Dermis microvascular lymphatic vessel endothelial cell (primary cell): Measurements from ENCODE around the gene EPB41L4A. TPM values are rescaled to one million over a fixed set of nuclear protein-coding genes. Genes with fewer than 3 reads are reported as not detected.

Experiments
- DNase-seq, 2 donors: peaks; one replicate each; pipeline versions ENCODE4 v3.0.0 to v3.0.0-alpha.2; 2010; ENCODE audit warnings: low read depth in 2 of 2
- total RNA-seq: library from RNA; depleted of rRNA; stranded (reverse); fragments of >200 nt; gene quantifications from 2 replicates; pipeline ENCODE4 v1.2.1, GENCODE V29; 2014

The EPB41L4A gene
- total RNA-seq, 1 donor from 2014 or later: 17.8 TPM

DNA sequence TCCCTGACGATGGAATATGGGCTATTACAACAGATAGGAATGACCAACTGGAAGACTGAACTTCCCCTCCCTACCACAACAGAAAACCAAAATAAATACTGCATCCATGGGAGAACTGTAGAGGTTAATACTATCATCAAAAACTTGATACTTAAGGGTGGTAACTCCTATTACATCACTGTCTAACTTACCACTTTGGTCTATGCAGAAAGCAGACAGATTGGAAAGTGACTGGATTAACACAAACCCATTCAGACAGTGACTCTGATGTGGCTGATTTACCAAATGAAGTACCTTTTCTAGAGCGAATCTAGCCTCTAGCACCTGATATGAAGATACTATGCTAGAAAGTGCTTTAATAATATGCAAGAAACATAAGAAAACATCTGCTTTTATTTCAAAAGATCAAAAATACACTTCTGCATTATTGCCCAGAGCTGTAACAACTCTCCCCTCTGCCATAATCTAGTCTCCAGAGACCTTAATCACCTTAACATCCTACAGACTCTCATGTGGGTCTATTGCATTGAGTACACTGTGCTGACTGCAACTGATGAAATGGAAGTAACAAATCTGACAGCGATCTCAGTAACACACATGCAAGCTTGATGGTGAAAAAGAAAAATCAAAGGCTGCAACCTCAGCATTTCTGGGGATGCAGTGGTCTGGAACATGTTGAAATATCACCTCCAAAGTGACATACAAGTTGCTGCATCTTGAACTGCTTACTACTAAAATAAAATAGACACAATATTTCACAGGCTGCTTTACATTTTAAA, 62.7 kb downstream of the EPB41L4A start:
- DNase-seq: no peak

DNA sequence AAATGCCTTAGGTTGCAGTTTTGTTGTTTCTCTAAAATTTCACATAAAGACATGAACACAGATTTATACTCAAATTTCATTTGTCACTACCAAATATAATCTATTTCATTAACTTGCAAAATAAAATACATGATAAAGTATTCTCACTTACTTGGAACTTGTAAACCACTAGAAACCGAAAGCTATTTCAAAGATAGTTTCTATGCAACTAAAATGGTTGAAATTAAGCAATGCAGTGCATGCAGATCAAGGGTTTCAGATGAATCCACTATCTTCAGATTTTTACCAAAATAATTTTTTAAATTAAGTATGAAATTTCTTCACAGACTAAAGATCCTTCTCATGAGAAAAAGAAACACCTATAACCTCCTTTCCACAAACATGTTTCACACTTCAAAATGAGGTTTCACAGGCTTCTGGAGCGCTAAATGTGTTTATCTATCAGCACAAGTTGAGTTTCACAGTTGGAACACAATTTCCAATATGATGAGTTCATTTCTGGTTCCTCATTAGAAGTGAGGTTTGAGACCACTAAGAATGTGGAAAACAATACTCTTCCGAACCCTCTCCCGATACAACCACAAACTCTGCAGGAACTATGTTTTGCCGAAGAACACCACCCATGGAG, 63.9 kb downstream of the EPB41L4A start:
- DNase-seq: no peak

DNA sequence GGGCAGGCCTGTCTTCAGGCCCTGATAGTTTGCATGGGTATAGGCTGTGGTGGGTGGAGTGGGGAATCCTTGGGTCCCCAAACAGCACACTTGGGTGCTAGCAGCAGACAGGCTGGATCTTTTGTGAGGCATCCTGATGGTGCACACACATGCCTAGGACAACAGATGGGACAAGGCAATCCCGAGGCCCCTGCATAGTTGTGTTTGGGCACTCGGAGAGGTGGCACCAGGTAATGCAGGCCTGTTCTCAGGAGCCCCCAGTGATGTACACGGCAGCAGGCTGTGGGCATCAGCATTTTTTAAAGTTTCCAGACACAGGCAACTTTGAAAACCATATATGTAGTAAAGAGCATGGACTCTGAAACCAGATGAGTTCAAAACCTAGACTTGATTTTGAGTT, 65.4 kb downstream of the EPB41L4A start:
- DNase-seq: no peak

DNA sequence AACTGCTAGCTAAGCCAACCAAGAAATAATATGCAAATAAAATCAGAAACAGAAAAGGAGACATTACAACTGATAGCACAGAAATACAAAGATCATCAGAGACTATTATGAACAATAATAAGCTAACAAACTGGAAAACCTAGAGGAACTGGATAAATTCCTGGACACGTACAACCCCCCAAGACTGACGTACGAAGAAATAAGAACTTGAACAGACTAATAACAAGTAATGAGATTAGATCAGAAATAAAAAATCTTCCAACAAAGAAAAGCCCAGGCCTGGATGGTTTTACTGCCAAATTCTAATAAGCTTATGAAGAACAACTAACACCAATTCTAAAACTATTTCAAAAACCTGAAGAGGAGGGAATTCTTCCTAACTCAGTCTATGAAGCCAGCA, 67.9 kb downstream of the EPB41L4A start:
- no peak for DNase-seq

DNA sequence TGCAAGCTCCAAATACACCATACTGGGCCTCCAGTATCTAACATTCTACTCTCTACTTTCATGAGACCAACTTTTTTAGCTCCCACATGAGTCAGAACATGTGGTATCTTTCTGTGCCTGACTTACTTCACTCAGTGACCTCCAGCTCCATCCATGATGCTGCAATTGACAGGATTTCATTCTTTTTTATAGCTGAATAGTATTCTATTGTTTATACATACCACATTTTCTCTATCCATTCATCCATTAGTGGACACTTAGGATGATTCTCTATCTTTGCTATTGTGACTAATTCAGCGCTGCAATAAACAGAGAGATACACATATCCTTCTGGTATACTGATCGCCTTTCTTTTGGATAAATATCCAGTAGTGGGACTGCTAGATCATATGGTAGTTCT, 68.5 kb downstream of the EPB41L4A start:
- DNase-seq: no peak

DNA sequence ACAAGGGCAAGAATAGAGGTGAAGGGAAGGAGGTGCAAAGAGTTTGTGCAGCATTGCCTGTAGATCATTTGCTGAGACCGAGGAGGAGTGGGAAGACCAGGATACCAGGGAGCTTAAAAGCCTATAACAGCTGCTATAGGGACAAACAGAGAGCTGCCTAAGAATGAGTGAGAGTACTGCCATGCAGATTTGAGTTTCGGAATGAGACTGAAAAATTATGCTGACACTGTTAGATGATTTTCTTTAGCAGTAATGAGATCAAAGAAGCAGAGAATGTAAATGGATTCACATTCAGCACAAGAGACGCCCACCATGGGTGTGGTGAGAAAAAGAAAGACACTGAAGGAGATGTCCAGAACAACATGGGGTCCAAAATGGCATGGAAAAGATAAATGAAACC, 69.7 kb downstream of the EPB41L4A start:
- no peak for DNase-seq

DNA sequence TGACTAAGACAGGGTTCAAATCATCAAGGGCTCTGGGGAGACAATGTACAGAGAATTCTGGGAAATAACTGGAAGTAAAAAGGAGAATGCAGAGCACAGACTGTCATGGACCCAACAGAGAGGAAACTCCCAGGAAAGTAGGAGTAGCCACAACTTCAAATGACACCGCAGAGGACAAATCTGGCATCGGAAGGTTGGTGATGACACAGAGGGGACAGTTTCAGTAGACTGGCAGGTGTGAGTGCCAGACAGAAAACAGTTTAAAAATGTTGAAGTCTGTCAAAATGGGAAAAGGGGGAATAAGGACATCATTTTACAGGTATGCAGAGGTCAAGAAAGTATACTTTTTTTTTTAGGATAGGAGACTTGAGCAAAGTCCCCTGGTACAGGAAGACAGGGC, 70.2 kb downstream of the EPB41L4A start:
- DNase-seq: no peak

DNA sequence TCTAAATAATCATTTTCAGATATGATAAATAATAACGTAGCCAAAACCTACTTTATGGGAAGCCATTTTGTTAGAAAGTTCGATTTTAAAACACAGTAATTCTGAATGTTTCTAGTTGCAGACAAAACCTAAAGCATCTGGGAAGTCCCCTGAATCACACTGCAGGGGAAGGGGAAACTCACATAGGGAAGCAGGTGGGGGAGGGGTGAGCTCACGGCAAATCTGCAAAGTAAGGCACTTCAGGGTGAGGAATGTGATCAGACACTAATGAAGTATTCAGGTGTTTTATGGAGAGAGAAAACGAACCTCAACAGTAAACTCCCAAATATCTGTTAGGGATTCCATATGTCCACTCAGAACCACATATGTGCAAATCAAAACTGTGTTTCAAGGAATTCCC, 70.7 kb downstream of the EPB41L4A start:
- DNase-seq: no peak

DNA sequence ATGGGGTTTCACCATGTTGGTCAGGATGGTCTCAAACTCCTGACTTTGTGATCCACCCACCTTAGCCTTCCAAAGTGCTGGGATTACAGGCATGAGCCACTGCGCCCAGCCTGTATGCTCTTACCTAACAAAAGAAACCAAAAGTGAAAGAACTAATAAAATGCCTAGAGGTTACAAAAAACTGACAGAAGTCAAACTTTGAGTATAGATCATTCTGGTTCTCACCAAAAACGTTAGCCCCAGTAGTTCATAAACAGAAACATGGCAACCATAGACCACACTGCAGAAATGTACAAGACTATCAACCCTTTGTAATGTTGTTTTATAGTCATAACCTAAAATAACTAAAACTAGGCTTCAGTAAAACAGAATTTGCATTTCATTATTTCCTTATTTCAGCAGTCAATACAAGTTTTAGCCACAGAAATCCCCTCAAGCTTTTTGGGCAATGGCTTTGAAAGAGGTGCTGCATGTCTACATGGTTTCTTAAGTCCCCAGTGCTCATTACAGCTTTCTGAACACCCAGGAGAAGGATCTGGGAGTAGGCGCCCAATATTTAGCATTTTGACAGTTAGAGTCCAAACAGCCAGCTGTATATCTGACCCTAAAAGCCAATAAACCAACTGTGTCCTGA, 72.5 kb downstream of the EPB41L4A start:
- DNase-seq: no peak

DNA sequence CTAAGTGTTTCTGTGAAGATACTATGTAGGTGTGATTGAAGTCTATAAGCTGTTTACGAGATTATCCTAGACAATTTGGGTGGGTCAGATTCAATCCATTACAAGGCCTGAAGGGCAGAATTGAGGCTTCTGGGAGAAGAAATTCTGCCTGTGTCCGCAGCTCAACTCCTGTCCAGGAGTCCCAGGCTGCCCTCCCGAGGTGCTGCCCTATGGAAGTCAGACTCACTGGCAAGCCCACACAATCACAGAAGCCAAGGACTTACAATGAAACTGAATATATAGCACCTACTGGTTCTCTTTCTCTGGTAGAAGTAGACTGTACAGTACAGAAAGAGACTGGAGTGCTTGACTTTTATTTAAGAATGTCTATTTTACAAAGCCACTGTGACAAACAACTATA, 74.5 kb downstream of the EPB41L4A start:
- no peak for DNase-seq

DNA sequence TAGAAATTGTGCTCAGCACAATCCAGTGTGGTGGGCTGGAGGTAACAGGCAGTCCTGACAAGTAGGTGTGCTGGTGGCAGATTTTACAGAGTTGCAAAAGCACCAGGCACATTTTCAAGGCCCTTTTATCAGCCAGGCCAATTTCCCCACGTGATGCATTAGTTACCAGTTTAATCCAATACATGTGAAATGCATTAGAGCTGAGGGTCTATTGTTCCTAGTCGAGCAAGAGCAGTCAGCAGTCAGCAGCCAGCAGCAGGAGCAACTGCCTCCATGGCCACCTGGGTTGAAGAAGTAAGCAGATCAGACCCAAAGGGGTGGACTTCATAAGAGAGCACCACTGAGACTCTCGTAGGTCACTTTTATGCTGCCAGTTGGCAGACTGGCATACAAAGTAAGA, 76.7 kb downstream of the EPB41L4A start:
- no peak for DNase-seq

DNA sequence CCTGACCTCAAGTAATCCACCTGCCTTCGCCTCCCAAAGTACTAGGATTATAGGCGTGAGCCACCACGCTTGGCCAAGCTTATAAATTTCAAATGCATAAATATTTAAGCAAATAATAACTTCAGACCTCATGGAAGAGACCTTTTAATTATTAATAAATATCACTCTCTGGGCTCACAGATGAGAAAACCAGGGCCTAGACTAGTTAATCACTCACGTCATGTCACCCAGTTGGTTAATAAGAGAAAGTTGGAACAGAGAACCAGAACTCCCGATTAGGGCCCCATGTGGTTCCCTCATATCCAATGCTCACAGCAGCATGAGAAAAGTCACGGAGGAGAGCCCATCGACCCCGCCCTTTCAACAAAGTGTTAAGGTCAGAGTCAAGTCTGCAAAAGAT, 79.3 kb downstream of the EPB41L4A start:
- DNase-seq: no peak

DNA sequence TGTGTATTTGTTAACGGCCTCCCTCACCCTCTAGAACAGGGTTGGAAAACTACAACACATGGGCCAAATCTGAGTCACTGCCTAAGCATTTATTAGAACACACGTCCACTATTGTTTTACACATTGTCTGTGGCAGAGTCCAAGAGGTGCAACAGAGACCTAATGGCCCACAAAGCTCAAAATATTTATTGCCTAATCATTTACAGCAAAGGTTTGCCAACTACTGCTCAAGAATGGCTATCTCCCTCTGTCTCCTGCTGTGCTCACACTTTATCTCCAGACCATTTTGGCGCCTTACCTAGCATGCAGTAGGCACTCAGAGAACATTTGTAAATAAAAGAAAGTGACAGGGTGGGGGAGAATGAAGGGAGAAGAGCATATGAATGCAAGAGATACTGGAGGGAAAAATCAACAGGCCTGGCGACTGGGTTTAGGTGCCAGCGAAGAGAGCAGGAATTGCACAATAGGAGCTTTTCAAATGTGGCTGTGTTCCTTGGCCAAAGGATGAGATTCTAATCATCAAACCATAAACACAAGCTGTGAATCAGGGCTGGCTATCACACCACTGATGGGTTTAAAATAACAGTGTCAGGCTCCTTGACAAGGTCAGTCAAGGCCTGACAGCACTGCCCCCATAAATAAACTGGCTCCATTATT, 80.3 kb downstream of the EPB41L4A start:
- peak; percentile 93 to 95 for DNase-seq

DNA sequence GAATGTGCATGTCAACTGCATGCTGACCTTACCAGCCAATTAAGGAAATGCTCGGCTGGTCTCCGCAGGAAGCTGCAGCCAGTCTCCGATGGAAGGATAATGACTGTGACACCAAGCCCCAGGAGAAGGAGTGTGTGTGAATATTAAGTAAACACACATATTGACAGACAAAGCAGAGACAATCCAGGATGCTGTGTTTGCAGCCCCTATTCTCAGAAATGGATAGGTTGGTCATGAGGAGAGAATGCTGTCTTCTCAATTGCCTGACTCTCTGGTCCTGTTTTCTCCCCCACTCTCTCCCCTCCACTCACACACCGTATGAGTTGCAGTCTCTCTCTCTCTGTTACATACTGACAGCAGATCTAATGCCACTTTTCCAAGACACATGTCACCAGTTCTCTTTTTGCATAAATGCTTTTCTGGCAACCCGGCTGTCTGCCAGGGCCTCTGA, 85.7 kb downstream of the EPB41L4A start:
- peak in 1 of 2 donors; percentile 40 for DNase-seq

DNA sequence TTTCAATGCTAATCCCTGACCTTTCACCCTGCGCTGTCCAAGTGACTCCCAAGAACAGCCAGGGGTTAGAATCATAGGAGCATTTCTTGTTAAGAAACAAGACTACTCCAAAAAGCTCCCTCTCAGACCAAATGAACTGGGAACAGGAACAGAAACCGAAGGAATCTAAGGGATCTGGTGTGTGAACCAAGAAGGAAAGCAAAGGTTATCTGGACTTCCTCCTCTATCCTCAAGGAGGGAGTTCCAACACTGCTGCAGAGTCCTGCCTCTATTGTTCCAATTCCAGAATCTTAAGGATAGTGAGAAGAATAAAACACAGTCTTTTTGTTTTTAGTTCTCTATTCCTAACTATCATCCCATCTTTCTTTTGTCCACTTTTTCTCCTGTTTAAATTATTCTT, 87.2 kb downstream of the EPB41L4A start:
- DNase-seq: peak in 1 of 2 donors; percentile 37

DNA sequence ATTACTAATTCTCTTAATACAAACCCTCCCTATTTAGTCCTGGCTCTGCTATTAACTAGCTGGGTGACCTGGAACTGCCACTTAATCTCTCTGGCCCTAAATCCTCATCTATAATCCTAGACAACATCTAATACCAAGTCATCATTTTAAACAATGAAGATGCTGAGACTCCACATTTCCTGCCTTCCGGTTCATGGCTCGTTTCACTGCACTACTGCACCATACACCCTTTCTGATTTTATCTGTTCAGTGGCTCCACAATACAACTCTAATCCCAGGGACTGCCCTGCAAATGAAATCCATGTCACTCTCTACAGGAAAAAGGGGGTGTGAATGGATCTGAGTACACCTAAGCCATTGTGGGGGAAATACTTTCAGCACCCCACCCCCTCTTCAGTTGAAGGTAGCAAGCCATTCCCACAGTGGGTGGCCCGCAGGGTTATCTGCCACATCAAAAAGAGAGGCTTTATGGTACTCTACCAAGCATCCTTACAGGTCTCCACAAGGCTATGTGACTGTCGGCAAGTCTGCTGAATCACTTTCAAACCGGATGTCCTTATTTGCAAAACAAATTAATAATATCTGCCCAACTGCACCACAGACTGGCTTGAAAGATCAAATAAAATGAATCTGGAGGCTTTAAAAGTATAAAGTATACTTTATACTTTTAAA, 89.5 kb downstream of the EPB41L4A start:
- peak in 1 of 2 donors; percentile 52 for DNase-seq

DNA sequence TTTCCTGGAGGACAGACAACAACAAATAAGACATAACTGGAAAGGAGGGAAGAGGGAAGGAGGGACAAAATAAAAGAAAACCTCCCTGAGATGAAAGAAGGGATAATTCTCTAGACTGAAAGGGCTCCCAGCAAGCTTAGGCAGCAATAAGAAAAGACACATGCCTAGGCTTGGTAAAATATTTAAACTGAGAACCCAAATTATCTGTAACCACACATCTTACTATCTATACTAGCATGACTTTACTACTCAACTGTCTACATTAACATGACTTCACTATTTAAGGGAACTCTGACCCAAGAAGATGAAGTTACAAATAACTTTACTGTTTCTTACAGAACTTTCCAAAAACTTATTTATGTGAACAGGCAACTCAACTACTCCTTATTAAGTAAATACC, 95.9 kb downstream of the EPB41L4A start:
- DNase-seq: no peak

DNA sequence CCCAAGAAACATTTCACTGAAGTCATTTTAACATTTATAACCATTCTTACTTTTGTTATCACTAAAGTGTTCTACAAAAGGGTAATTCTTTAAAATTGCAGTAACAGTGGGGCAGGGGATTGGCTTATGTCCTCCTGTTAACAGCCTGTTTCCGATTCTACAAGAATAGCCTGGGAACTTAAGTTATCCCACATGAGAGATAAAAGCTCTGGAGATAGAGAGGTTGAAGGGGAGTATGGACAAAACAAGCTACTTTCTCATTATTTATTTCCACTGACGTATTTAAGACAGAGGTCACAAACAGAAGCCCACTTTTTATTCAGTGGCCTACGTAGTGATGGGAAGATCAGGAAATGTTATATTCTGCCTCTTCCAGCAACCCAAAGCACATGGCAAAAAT, 98.7 kb downstream of the EPB41L4A start:
- no peak for DNase-seq

DNA sequence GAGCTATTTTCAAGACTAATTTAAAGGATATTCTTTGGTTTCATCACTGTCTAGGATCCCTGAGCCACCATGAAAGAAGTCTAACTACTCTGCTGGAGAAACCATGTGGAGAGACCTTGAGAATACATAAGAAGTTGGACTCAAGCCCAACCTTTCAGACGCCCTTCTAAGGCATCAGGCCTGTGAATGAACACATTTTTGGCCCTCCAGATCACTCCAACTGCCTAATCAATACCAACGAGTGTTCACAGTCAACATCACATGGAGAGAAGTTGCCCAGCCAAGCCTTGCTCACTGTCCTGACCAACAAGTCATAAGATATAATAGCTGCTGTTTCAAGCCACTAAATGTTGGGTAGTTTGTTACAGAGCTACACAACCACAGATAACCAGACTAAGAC, 100.7 kb downstream of the EPB41L4A start:
- DNase-seq: no peak

DNA sequence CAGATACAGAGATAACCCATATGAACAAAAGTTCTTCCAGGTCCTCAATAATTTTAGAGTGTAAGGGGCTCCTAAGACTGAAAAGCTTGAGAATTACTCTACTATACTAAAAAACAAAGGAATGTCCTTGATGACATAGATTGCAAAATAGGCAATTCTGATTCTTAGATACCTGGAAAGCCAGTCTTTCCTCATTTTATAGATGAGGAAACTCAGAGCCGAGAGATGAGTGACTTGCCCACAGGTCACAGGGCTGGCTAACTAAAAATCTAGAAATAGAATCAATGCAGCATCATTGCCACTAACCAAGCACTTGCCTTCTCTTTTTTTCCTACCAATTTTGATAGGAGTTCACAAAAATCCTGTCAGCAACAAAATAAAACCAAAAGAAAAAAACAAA, 101.2 kb downstream of the EPB41L4A start:
- no peak for DNase-seq

DNA sequence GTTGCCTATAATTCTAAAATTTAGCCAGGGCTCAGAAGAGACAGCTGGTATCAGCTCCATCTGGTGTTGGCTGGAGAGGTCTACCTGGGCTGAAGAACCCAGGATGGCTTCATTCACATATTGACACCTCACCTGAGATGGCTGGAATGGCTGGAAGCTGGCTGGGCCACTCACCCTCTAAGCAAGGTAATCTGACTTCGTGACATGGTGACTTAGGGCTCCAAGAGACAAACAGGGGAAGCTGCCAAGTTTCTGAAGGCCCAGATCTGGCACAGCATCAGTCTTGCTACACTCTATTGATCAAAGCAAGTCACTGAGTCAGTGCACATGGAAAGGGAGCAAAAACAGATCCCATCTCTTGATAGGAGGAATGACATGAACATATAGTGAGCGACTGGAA, 102.3 kb downstream of the EPB41L4A start:
- no peak for DNase-seq

DNA sequence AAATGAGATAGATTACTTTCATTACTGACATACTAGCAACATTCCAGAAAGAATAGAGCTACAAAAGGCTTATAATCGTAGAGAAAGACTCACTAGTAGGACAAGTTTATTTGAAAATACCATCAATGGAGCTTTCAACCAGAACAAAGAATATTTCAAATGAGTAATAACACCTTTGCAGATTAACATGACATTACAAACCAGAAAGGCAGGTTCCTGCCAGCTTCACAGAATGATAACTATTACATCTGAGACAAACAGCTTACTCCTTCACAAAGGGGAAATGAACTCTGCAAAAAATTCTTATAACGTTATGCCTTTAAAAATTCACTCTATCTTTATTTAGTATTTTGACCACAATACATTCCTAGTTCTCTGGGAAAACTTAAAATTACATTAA, 103.1 kb downstream of the EPB41L4A start:
- no peak for DNase-seq
